Fibroblast of lung (primary cell): Measurements from ENCODE around the gene EBF3. TPM values are rescaled to one million over a fixed set of nuclear protein-coding genes. Genes with fewer than 3 reads are reported as not detected.

ENCODE experiments used
- DNase-seq, 2 donors: peaks; one replicate each; pipeline versions ENCODE4 v3.0.0 to v3.0.0-alpha.2; 2010; ENCODE audit warnings: low read depth in 2 of 2
- H2AFZ ChIP-seq: 2 replicates; pipeline ENCODE4 v1.5.1; 2012; ENCODE audit warnings: low read length, control low read depth, inconsistent platforms
- H3K27ac ChIP-seq: 2 replicates; pipeline ENCODE4 v1.5.1; 2011; ENCODE audit warnings: low read length, control low read depth; ENCODE audit not compliant: insufficient read depth
- H3K27me3 ChIP-seq: 2 replicates; pipeline ENCODE4 v1.5.1; 2011; ENCODE audit warnings: mild to moderate bottlenecking, low read length; ENCODE audit not compliant: control insufficient read depth, insufficient read depth
- H3K36me3 ChIP-seq: 2 replicates; pipeline ENCODE4 v1.5.1; 2011; ENCODE audit warnings: low read length; ENCODE audit not compliant: control insufficient read depth, insufficient read depth
- H3K4me1 ChIP-seq: 2 replicates; pipeline ENCODE4 v1.5.1; 2011; ENCODE audit warnings: low read length; ENCODE audit not compliant: control insufficient read depth, insufficient read depth; ENCODE audit errors: extremely low read depth
- H3K4me2 ChIP-seq: 2 replicates; pipeline ENCODE4 v1.5.1; 2011; ENCODE audit warnings: low read length, control low read depth; ENCODE audit not compliant: insufficient read depth; ENCODE audit errors: extremely low read depth
- H3K4me3 ChIP-seq, 4 experiments: fragments of 200-600 bp in 1 of 4; sonication (generic) in 1 of 4; replicated peaks in 1 of 4; 2 replicates each; pipeline ENCODE4 v1.5.1; 2011 to 2016; ENCODE audit warnings: low read length in 4 of 4, low read depth in 3 of 4, mild to moderate bottlenecking in 3 of 4, control low read depth in 2 of 4, inconsistent platforms in 1 of 4, mixed read lengths in 1 of 4; ENCODE audit not compliant: insufficient read depth in 1 of 4; ENCODE audit errors: control extremely low read depth in 1 of 4
- H3K79me2 ChIP-seq: 2 replicates; pipeline ENCODE4 v1.5.1; 2012; ENCODE audit warnings: mild to moderate bottlenecking, low read length, inconsistent platforms; ENCODE audit not compliant: control insufficient read depth, insufficient read depth
- H3K9ac ChIP-seq: 2 replicates; pipeline ENCODE4 v1.5.1; 2011; ENCODE audit warnings: mild to moderate bottlenecking, low read length, control low read depth; ENCODE audit not compliant: insufficient read depth
- H3K9me3 ChIP-seq: 2 replicates; pipeline ENCODE4 v1.5.1; 2012; ENCODE audit warnings: low read depth, low read length; ENCODE audit not compliant: control insufficient read depth, insufficient read depth
- H4K20me1 ChIP-seq: 2 replicates; pipeline ENCODE4 v1.5.1; 2011; ENCODE audit warnings: low read length; ENCODE audit not compliant: control insufficient read depth, insufficient read depth; ENCODE audit errors: extremely low read depth
- EZH2 ChIP-seq: IDR thresholded peaks from 2 replicates; pipeline ENCODE4 v1.5.1; 2012; ENCODE audit warnings: low read length, control low read depth, mild to moderate bottlenecking; ENCODE audit errors: missing control alignments
- polyA plus RNA-seq, 2 donors: library from polyadenylated mRNA; depleted of rRNA in 1 of 2; stranded (reverse) in 1 of 2; unstranded in 1 of 2; fragments of >200 nt; gene quantifications; 2 replicates each; pipeline ENCODE4 v1.2.1, GENCODE V29; 2011 to 2012; ENCODE audit warnings: missing spikeins in 1 of 2
- total RNA-seq: library from RNA; depleted of rRNA; stranded (reverse); fragments of >200 nt; gene quantifications from 2 replicates; pipeline ENCODE4 v1.2.1, GENCODE V29; 2014
- TF ChIP-seq, protein P1 (sequence below), 2 donors: IDR thresholded peaks in 1 of 2; conservative IDR thresholded peaks in 1 of 2; 1 replicate in 1 of 2; 2 replicates in 1 of 2; pipeline ENCODE4 v1.5.1; 2011 to 2012; ENCODE audit warnings: low read length in 2 of 2, control low read depth in 1 of 2, inconsistent platforms in 1 of 2, low read depth in 1 of 2, mild to moderate bottlenecking in 1 of 2

The EBF3 gene
- total and polyA plus RNA-seq, 2 donors (not counting 1 experiment from before 2014, with no cell fraction given), result 0.12 to 0.17 TPM

GRCh38 chr10:129978322-129978721 lies 14.2 kb upstream of the EBF3 start:
- Histone ChIP-seq H3K4me3 (no peak overlapping the region), H4K20me1 (no peaks in the 10 kb centered on the region), H3K9ac (no peak overlapping the region), H3K27me3 (peaks cover 2% of the 10 kb centered on the region), H3K9me3 (no peaks in the 10 kb centered on the region), H3K79me2 (no peaks in the 10 kb centered on the region), H3K27ac (no peak overlapping the region), H3K4me1 (no peaks in the 10 kb centered on the region), H2AFZ (no peak overlapping the region), H3K36me3 (no peaks in the 10 kb centered on the region), H3K4me2 (no peak overlapping the region)
- DNase-seq, result no peak
- TF ChIP-seq, protein P1, sequence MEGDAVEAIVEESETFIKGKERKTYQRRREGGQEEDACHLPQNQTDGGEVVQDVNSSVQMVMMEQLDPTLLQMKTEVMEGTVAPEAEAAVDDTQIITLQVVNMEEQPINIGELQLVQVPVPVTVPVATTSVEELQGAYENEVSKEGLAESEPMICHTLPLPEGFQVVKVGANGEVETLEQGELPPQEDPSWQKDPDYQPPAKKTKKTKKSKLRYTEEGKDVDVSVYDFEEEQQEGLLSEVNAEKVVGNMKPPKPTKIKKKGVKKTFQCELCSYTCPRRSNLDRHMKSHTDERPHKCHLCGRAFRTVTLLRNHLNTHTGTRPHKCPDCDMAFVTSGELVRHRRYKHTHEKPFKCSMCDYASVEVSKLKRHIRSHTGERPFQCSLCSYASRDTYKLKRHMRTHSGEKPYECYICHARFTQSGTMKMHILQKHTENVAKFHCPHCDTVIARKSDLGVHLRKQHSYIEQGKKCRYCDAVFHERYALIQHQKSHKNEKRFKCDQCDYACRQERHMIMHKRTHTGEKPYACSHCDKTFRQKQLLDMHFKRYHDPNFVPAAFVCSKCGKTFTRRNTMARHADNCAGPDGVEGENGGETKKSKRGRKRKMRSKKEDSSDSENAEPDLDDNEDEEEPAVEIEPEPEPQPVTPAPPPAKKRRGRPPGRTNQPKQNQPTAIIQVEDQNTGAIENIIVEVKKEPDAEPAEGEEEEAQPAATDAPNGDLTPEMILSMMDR (conservative IDR thresholded peaks at IDR 0.05 in 1 of 2, IDR thresholded peaks at IDR 0.05 in 1 of 2; ENCODE audit: low read depth in 1 of 2, low read length in 2 of 2), result no peak

DNA sequence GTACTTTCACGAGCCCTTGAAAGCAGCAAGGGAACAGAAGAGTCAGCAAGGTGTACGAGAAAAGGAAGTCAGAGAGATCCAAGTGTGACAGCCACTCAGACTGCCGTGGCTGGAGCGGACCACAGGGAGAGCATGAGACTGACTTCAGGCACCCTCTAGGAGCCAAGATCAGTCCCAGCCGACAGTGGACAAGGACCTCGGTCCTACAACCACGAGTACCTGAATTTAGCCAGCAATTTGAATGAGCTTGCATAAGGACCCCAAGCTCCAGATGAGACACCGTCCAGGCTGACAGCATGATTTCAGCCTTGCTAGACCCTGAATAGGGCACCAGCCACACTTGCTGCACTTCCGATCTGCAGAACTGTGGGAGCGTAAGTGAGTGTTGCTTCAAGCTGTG lies 13.7 kb upstream of the EBF3 start:
- H3K36me3 ChIP-seq, result no peaks in the 10 kb centered on the region
- H3K79me2 ChIP-seq, result no peaks in the 10 kb centered on the region
- DNase-seq, result no peak
- H3K4me1 ChIP-seq, result no peaks in the 10 kb centered on the region
- no peak overlapping the region for H3K9ac ChIP-seq
- H4K20me1 ChIP-seq, result no peaks in the 10 kb centered on the region
- TF ChIP-seq EZH2, result no peak
- TF ChIP-seq, protein P1 (conservative IDR thresholded peaks at IDR 0.05 in 1 of 2, IDR thresholded peaks at IDR 0.05 in 1 of 2; ENCODE audit: low read depth in 1 of 2, low read length in 2 of 2), result no peak
- no peak overlapping the region for H3K27ac ChIP-seq
- no peak overlapping the region for H3K4me2 ChIP-seq
- no peak overlapping the region for H3K4me3 ChIP-seq
- H2AFZ ChIP-seq, result no peak overlapping the region
- no peaks in the 10 kb centered on the region for H3K9me3 ChIP-seq
- H3K27me3 ChIP-seq, result peaks cover 2% of the 10 kb centered on the region

- TF ChIP-seq, protein P1 (conservative IDR thresholded peaks at IDR 0.05 in 1 of 2, IDR thresholded peaks at IDR 0.05 in 1 of 2; ENCODE audit: low read depth in 1 of 2, low read length in 2 of 2), result no peak
- TF ChIP-seq EZH2, result no peak
- no peaks in the 10 kb centered on the region for H4K20me1 ChIP-seq
- no peak for DNase-seq
- no peak overlapping the region for H3K4me2 ChIP-seq
- H2AFZ ChIP-seq, result no peak overlapping the region
- H3K27me3 ChIP-seq, result peaks cover 20% of the 10 kb centered on the region
- no peaks in the 10 kb centered on the region for H3K36me3 ChIP-seq
- no peak overlapping the region for H3K4me3 ChIP-seq
- no peak overlapping the region for H3K27ac ChIP-seq
- H3K4me1 ChIP-seq, result no peaks in the 10 kb centered on the region
- H3K9me3 ChIP-seq, result no peaks in the 10 kb centered on the region
- H3K79me2 ChIP-seq, result no peaks in the 10 kb centered on the region
- no peak overlapping the region for H3K9ac ChIP-seq
Observed at GRCh38 chr10:129973674-129974059, 9.6 kb upstream of the EBF3 start.
